Measurements from ENCODE around the gene GRIN1.

The GRIN1 gene

GRCh38 chr9:137136881-137137607, 1.9 kb upstream of the GRIN1 start:
- TF ChIP-seq GATA3 (IDR thresholded peaks at IDR 0.05; ENCODE audit: low read depth, low read length) (no peak), GATA2 (IDR thresholded peaks at IDR 0.05; ENCODE audit: low read depth, low read length) (no peak)

DNA sequence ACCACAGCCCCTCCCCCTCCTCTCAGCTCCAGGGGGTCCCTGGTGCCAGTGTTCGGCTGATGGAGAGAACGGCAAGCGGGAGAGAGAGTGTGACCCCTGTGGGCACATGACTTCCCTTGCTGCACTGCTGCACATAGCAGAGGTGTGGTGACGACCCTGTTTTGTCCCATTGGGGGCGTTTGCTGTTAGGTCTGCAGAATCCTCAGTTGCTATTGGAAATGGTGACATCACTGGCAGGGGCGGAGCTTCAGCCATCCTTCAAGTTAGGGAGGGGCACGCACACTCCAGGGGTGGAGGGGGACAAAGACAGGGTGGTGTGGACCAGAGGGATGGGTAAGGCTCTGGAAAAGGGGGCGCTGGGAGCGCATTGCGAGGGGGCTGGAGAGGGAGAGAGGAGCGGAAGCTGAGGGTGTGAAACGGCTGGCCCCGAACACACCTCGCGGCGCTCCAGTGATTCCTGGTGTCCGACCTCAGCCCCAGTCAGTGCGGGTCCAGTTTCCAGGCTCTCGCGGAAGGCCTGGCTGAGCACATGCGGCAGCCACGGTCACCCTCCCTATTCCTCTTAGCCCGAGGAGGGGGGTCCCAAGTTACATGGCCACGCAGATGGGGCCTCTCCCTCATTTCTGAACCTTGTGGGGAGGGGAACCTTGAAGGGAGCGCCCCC, 764 bp upstream of the GRIN1 start:
- TF ChIP-seq GATA2 (IDR thresholded peaks at IDR 0.05; ENCODE audit: low read depth, low read length) (no peak), GATA3 (IDR thresholded peaks at IDR 0.05; ENCODE audit: low read depth, low read length) (no peak)

DNA sequence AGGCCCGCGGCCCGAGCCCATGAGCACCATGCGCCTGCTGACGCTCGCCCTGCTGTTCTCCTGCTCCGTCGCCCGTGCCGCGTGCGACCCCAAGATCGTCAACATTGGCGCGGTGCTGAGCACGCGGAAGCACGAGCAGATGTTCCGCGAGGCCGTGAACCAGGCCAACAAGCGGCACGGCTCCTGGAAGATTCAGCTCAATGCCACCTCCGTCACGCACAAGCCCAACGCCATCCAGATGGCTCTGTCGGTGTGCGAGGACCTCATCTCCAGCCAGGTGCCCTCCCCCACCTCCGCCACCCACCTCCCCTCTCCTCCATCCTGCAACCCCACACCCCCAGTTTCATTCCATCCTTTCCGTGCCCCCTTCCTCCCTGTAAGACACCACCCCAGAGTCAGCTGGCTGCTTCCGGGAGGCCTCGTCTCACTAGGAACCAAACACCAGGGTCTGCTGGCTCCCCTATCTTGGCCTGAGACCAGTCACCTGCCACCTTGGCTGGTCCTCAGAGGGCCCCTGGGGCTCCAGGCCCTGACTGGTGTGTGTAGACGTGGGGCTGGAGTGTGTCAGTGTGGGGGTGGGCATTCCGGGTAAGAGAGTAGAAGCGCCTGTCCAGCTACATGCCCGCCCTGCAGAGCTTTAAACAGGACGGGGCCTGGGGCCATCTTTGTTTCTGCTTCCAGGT, 655 bp downstream of the GRIN1 start:
- no peak for TF ChIP-seq GATA3 (IDR thresholded peaks at IDR 0.05; ENCODE audit: low read depth, low read length)
- TF ChIP-seq GATA2 (IDR thresholded peaks at IDR 0.05; ENCODE audit: low read depth, low read length) = no peak

DNA sequence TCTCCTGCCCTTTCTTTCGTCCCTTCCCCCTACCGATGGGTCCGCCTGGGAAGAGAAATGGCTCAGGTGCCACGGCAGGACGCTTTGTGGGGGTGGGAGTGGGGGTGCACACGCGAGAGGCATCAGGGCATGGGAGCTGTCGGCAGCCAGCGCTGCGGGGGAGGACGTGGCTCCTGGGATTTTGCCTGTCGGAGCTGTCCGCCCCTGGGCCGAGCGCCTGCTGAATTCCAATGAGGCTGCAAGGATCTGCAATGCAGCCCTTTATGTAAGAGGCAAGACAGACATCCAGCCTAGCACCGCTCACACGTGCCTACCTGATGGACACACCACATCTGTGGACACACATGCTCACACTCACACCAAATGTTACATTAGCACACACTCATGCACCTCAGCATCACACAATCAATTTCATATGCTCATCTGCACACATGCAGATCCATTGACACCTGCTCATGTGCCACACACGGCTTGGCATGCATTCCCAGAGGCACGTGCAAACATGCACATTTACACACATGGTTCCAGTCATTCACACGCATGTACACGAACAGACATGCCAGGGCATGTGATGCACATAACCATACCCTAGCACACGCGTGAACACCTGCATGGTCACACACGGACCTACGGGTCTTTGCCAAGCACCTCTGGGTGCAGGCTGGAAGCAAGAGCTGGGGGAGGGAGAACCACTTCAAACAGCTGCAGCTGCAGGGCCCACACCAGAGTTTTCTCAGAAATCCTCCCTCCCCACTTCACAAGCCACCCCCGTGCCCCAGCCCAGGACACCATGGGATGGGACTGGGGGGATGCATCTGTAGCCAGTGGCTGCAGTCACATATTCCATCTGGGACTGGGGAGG, 1.4 kb downstream of the GRIN1 start:
- TF ChIP-seq GATA3 (IDR thresholded peaks at IDR 0.05; ENCODE audit: low read depth, low read length) (no peak), GATA2 (IDR thresholded peaks at IDR 0.05; ENCODE audit: low read depth, low read length) (no peak)

DNA sequence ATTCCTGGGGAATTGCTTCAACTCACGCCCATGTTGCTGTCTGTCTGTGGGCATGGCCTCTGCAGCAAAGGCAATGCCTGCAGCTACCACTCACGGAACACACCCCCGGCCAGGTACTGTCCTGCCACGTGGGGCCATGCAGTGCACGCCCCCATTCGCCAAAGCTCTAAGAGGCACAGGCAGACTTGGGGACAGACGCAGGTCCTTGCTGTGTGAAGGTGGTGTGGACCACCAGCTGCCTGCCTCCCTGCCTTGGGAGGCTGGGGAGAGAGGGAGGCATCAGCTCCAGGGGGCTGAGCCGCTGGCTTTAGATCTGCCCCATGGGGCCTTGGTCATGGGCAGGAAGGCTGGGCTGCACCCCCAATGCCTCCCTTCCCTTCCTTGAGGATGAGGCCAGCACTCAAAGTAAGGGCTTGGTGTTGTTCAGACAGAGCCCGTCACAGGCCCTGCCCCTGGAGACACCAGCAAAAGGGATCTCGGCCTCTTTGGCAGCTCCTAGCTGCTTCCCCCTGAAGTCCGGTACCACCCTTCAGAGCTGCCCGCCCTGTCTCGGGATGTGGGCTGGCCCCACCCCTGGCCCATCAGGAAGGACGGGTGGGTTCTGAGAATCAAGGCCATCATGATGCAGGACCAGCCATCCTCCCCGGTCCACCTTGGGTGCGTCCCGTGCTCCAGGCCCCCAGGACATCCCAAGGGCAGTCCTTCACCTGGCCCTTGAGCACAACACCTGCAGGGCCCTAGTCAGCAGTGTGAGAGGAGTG, 2.3 kb downstream of the GRIN1 start:
- TF ChIP-seq GATA3 (IDR thresholded peaks at IDR 0.05; ENCODE audit: low read depth, low read length) (no peak), GATA2 (IDR thresholded peaks at IDR 0.05; ENCODE audit: low read depth, low read length) (no peak)

DNA sequence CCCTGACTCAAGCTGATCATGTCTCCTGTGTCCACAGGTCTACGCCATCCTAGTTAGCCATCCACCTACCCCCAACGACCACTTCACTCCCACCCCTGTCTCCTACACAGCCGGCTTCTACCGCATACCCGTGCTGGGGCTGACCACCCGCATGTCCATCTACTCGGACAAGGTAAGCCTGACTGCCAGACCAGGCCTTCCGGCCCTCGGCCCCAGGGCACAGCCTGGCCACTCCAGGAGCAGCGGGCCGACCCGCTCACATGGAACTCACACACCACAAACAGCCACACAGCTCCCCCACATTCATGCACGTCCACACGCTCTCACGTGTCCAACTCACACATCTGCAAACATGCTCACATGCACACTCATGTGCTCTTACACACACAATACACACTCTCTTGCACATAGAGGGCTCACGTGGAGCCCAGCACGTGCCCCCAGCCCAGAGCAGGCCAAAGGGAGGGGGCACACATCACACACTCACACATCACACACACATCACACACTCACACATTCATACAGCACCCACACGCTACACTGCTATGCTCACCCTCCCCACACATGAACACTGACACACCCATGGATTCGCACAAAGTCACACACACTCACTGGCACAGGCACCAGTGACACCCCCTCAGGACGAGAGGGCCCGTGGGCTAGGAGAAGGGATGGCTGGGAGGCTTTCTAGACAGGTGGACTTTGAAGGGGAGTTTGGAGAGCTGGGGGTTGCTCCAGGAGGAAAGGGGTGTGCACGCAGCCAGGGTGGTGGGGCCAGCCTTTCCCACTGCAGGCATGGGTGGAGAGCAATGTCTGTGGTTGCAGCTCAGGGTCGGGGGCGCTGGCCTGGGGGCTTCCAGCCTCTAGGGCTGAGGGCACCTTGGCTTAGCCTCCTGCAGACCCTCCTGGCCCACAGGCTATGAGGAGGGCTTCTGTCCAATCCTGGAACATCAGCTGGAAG, 3.3 kb downstream of the GRIN1 start:
- TF ChIP-seq GATA3 (IDR thresholded peaks at IDR 0.05; ENCODE audit: low read depth, low read length) (no peak), GATA2 (IDR thresholded peaks at IDR 0.05; ENCODE audit: low read depth, low read length) (no peak)

DNA sequence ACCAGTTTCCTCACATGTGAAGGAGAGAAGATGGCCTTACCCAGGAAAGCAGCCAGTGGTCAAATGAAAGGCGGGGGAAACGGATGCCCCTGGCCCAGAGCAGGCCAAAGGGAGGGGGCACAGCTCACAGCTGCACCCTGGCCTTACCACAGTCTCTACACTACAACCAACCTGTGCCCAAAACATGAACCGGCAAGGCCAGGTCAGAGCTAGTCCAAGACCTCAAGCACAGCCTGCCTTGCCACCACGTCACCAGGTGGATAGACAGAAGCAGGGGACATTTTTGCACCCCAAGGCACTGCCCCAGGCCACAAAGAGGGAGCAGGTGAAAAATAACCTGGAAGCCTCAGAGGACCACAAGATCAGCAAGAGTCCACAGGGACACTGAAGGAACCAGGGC, 4.5 kb downstream of the GRIN1 start:
- TF ChIP-seq GATA3 (IDR thresholded peaks at IDR 0.05; ENCODE audit: low read depth, low read length) (no peak), GATA2 (IDR thresholded peaks at IDR 0.05; ENCODE audit: low read depth, low read length) (no peak)

GRCh38 chr9:137145731-137146526, 7.0 kb downstream of the GRIN1 start:
- TF ChIP-seq GATA2 (IDR thresholded peaks at IDR 0.05; ENCODE audit: low read depth, low read length) (no peak), GATA3 (IDR thresholded peaks at IDR 0.05; ENCODE audit: low read depth, low read length) (no peak)

GRCh38 chr9:137146527-137146918, 7.6 kb downstream of the GRIN1 start:
- TF ChIP-seq GATA2 (IDR thresholded peaks at IDR 0.05; ENCODE audit: low read depth, low read length) = no peak
- TF ChIP-seq GATA3 (IDR thresholded peaks at IDR 0.05; ENCODE audit: low read depth, low read length) = no peak

- no peak for TF ChIP-seq GATA2 (IDR thresholded peaks at IDR 0.05; ENCODE audit: low read depth, low read length)
- TF ChIP-seq GATA3 (IDR thresholded peaks at IDR 0.05; ENCODE audit: low read depth, low read length) = no peak
Observed at GRCh38 chr9:137147091-137147792, 8.3 kb downstream of the GRIN1 start.

DNA sequence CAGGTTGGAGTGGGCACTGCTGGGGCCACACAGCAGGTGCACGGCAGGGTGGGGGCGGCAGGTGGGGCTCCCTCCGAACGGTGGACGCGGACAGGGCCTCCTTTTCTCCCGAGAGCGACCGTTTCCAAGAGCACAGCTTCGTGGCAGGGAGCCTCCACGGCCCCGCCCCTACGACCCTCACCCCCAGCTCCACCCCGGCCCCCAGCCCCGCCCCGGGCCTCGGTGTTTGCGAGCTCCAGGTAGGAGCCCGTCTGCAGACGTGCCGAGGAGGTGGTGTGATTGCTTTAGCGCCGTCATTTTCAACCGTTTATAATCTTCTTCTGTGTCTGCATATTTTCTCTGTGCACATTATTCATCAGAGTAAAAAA, 8.8 kb downstream of the GRIN1 start:
- no peak for TF ChIP-seq GATA3 (IDR thresholded peaks at IDR 0.05; ENCODE audit: low read depth, low read length)

Measured in SH-SY5Y (cell line).